ENCODE measurements around the gene SMTNL1.

DNA sequence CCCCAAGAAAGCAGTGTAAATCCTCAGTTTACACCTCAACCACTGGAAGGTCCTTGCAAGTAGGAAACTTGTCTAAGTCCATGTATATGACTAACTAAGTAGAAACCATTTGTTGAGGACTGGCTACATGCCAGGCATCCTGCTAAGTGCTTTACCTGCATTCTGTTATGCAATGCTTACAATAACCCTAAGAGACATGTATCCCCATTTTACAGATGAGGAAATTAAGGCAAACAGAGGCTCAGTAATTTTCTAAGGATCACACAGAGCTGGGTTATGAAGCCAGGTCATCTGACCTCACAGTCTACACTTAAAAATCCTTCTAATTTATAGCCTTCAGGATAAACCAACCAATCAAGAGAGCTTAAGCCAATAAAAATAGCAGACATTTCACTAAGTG is 8.4 kb upstream of the SMTNL1 start:
- no peak for TF ChIP-seq POLR2A (IDR thresholded peaks at IDR 0.05)
- TF ChIP-seq, protein P1, sequence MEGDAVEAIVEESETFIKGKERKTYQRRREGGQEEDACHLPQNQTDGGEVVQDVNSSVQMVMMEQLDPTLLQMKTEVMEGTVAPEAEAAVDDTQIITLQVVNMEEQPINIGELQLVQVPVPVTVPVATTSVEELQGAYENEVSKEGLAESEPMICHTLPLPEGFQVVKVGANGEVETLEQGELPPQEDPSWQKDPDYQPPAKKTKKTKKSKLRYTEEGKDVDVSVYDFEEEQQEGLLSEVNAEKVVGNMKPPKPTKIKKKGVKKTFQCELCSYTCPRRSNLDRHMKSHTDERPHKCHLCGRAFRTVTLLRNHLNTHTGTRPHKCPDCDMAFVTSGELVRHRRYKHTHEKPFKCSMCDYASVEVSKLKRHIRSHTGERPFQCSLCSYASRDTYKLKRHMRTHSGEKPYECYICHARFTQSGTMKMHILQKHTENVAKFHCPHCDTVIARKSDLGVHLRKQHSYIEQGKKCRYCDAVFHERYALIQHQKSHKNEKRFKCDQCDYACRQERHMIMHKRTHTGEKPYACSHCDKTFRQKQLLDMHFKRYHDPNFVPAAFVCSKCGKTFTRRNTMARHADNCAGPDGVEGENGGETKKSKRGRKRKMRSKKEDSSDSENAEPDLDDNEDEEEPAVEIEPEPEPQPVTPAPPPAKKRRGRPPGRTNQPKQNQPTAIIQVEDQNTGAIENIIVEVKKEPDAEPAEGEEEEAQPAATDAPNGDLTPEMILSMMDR (IDR thresholded peaks at IDR 0.05) = no peak

All from Peyer's patch (tissue), 4 donors.